Measurements from ENCODE around the gene DNAJB11.

DNAJB11 gene

GRCh38 chr3:186598108-186598784, 27.7 kb downstream of the DNAJB11 start:
- no peak for DNase-seq

- no peak for DNase-seq
Measured at GRCh38 chr3:186598794-186599141, 28.2 kb downstream of the DNAJB11 start.

GRCh38 chr3:186599142-186599784, 28.7 kb downstream of the DNAJB11 start:
- DNase-seq = no peak

GRCh38 chr3:186599785-186600166, 29.3 kb downstream of the DNAJB11 start:
- no peak for DNase-seq

- DNase-seq = no peak
Measured at GRCh38 chr3:186600896-186601295, 30.4 kb downstream of the DNAJB11 start.

- no peak for DNase-seq
Measured at GRCh38 chr3:186603159-186603558, 32.6 kb downstream of the DNAJB11 start.

- DNase-seq = no peak
Measured at GRCh38 chr3:186605078-186605477, 34.6 kb downstream of the DNAJB11 start.

GRCh38 chr3:186605561-186606545, 35.3 kb downstream of the DNAJB11 start:
- no peak for DNase-seq

GRCh38 chr3:186608624-186609215, 38.2 kb downstream of the DNAJB11 start:
- no peak for DNase-seq

- no peak for DNase-seq
Measured at GRCh38 chr3:186609247-186609868, 38.8 kb downstream of the DNAJB11 start.

GRCh38 chr3:186612065-186612464, 41.5 kb downstream of the DNAJB11 start:
- no peak for DNase-seq

- DNase-seq = no peak
Measured at GRCh38 chr3:186612721-186613636, 42.5 kb downstream of the DNAJB11 start, which contains the start of gene AHSG. TSS of gene AHSG (plus strand) at chr3:186613060. CDS start at chr3:186613142, 82 bp downstream.

GRCh38 chr3:186613637-186614265, 43.2 kb downstream of the DNAJB11 start:
- no peak for DNase-seq

- DNase-seq = no peak
Measured at GRCh38 chr3:186614266-186614596, 43.7 kb downstream of the DNAJB11 start.

- peak; percentile 79 for DNase-seq
Measured at GRCh38 chr3:186614597-186615483, 44.3 kb downstream of the DNAJB11 start.

- DNase-seq = no peak
Measured at GRCh38 chr3:186616299-186616617, 45.7 kb downstream of the DNAJB11 start.

GRCh38 chr3:186617036-186617946, 46.8 kb downstream of the DNAJB11 start:
- DNase-seq = peak; percentile 86

GRCh38 chr3:186618318-186618938, 47.9 kb downstream of the DNAJB11 start:
- no peak for DNase-seq

GRCh38 chr3:186619787-186620212, 49.3 kb downstream of the DNAJB11 start:
- no peak for DNase-seq
